Stimulated activated CD4-positive, alpha-beta T cell treated with anti-CD3 and anti-CD28 coated beads, TNF-alpha, amount 100 ng/mL, for 48 hours (primary cell): ENCODE data around the gene DNAJB1.

ENCODE experiments used
- DNase-seq, 3 donors: peaks; one replicate each; pipeline ENCODE4 v3.0.0-alpha.2; 2020; ENCODE audit warnings: low read depth in 3 of 3

DNAJB1 gene

DNA sequence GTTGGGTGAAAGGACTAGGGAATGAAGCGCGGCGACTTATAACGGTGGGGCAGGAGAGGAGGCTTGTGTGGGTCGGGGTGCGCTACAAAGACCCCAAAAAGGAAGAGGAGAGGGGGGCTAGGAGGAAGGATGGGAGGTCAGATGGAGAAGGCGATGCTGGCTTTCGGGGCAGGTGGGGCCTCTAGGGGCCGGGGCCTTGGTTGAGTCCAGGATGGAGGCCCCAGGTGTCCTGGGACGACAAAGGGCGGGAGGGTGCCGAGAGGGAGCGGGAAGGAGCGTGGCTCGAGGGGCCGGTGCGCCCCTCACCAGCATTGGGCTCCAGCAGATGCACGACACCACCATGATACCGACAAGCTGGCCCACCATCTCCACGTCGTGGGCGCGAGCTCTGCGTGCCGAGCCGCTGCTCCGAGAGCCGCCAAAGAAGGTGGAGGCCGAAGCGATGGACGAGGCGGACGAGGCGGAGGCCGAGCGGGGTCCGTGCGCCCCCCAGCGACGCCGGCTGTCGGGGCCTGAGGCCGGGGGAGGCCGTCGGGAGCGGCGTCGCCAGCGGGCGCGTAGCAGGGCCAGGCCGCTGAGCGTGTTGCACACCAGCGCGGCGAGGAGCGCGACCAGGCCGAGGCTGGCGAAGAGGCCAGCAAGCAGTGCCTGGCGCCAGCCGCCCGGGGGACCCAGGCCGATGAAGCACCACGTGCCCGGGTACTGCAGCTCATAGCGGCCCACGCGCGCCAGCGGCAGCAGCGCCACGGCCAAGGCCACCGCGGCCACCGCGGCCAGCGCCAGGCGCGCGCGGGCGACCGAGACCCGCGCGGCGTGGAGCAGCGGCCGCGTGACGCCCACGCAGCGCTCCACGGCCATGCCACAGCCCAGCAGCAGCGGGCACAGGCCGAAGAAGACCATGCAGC lies 44.9 kb downstream of the DNAJB1 start:
- no peak for DNase-seq

DNA sequence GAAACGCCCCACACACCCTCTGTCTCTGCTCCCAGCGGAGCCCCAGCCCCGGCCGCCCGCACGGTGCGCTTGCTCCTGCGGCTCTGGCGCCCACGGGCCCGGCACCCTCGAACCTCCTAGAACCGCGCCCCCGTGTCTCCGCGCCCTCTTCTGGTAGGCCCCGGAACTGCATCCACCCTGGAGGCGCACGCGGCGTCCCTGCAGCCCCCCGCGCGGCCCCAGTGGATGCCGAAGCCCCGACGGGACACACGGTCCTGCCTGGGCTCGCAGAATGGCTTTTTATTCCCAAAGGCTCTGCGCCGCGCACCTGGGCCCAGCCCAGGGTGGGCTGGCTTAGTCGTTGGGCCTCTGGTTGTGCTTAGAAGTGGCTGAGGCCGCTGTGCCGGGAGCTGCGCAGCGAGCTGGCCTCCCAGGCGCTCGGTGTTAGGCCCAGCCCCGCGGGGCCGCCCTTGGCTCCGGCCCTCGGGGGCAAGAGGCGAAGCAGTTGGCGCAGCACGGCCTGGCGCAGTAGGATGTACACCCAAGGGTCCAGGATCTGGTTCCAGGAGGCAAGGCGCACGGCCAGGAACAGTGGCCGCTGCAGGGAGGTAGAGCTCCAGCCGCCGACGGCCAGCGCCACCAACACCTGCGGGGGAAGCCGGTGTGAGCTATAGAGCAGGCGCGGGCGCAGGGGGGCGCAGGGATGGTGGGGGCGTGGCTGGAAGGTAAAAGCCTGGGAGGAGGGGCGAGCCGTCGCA lies 45.8 kb downstream of the DNAJB1 start:
- DNase-seq, result peak; percentile 63 to 87 (median 76)

DNA sequence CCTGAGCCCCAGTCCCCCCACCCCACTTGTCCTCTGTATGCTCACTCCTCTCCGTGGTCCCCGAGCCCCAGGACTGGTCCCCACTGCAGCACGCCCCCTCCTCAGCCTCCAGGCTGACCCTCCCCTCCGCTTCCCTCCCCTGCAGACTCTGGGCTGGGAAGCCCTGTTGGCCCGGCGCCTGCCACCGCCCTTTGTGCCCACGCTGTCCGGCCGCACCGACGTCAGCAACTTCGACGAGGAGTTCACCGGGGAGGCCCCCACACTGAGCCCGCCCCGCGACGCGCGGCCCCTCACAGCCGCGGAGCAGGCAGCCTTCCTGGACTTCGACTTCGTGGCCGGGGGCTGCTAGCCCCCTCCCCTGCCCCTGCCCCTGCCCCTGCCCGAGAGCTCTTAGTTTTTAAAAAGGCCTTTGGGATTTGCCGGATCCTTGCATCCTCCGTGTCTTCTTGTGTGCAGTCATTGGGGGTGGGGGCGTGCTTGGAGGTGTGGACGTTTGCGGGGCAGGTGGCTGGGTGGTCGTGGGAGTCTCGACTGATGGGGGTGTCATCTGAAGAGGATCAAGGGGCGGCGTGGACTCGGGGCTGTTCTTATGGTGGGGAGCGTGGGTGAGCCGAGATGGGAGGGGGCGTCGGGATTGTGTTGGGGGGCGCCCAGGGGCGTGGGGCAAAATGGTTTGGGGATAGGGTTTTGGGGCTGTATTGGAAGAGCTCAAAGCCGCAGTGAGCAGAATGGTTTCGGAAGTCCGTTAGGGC lies 46.6 kb downstream of the DNAJB1 start:
- no peak for DNase-seq

DNA sequence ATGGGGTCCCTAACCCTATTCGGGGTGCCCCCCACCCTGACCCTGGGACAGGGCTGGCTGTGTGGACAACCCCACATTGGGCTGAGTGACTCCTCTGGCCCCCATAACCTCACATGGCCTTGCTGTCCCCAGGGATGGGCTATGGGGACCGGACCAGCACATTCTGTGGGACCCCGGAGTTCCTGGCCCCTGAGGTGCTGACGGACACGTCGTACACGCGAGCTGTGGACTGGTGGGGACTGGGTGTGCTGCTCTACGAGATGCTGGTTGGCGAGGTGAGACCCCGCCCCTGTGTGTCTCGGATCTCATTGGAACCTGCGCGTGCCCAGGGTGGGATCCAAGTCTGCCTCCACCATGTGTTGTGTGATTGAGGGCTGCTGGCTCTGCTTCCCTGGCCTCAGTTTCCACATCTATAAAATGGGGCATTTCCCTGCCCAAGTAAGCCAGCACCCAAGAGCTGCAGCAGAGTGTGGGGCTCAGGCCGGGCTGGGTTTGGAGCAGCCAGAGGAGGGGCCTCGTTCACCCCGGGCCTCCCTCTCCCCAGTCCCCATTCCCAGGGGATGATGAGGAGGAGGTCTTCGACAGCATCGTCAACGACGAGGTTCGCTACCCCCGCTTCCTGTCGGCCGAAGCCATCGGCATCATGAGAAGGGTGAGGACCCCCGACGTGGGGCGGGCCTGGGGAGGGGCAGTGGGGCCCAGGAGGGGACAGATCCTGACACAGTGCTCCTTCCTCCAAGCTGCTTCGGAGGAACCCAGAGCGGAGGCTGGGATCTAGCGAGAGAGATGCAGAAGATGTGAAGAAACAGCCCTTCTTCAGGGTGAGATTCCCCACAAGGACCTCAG lies 47.9 kb downstream of the DNAJB1 start:
- no peak for DNase-seq

DNA sequence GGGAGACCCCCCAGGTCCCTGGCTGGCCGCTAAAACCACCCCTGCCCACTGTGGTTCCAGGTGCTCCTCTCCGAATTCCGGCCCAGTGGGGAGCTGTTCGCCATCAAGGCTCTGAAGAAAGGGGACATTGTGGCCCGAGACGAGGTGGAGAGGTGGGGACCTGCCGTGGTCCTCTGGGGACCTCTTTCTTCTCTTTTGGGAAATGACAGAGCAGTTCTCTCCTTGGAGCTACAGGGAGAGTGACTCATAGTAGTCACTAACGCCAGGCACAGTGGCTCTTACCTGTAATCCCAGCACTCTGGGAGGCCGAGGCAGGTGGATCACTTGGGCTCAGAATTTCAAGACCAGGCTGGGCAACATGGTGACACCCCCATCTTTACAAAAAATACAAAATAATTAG lies 50.4 kb downstream of the DNAJB1 start:
- no peak for DNase-seq

DNA sequence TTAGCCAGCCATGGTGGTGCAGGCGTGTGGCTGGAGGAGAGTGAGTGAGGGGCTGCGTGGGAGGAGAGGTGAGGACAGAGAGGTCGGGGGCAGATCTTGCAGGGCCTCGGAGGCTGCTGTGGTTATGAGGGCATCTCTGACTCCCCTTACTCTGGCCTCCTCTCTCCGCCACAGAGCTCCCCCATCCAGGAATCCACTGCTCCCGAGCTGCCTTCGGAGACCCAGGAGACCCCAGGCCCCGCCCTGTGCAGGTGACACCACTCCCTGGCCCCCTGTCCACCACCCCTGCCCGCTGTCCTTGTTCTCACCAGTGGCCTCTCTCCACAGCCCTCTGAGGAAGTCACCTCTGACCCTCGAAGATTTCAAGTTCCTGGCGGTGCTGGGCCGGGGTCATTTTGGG lies 50.8 kb downstream of the DNAJB1 start:
- no peak for DNase-seq
